Measurements from ENCODE around the gene DBF4B.
"Not testable (repeated sequence)": the region's sequence is repeated elsewhere in the genome, so short reads cannot be mapped to it uniquely, and the experiment has no call there.

Gene DBF4B, protein sequence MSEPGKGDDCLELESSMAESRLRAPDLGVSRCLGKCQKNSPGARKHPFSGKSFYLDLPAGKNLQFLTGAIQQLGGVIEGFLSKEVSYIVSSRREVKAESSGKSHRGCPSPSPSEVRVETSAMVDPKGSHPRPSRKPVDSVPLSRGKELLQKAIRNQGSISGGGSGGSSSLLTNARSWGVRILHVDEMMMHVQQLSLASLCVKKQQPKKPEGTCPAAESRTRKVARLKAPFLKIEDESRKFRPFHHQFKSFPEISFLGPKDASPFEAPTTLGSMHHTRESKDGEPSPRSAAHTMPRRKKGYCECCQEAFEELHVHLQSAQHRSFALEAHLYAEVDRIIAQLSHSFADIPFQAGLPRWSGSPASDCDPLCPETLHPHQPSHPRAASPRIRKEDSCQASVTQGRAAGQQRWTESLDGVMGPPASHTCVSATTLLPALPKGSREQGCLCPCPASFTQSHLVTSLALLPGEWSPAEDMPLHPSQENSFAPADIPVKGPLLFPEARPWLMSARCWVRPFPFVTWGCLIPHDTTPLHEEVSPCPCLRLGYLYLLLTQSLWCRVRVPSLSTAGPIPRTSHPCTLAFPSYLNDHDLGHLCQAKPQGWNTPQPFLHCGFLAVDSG

GRCh38 chr17:44708401-44709263 is at the start of gene DBF4B:
TSS of gene DBF4B (plus strand) at chr17:44708665. CDS start at chr17:44708821, 156 bp downstream.
- peak; percentile 93 for DNase-seq (ENCODE audit: low spot score)

GRCh38 chr17:44661835-44662234 is 46.6 kb upstream of the DBF4B start:
- no peak for DNase-seq (ENCODE audit: low spot score)

GRCh38 chr17:44663095-44663494 is 45.4 kb upstream of the DBF4B start:
- DNase-seq (ENCODE audit: low spot score) = no peak

GRCh38 chr17:44664867-44665266 is 43.6 kb upstream of the DBF4B start:
- no peak for DNase-seq (ENCODE audit: low spot score)

DNA sequence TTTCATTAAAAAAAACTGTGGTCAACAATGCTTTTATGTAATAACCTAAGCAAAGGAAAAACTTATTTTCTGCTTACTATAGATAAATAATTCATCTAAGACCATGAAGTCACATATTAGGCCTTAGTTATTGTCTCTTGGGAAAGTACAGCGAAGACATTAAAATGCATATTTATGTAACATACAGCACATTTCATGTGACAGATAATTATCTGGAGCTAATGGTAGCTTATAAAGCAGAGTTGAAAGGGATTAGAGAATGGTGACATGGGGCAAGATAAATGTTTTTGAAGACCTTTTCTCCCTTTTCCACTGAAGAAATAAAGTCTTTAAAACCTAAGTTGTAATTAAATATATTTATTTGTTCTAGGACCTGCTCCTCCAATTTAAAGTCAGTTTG is 42.5 kb upstream of the DBF4B start:
- DNase-seq (ENCODE audit: low spot score) = no peak

GRCh38 chr17:44672479-44673093 is 35.9 kb upstream of the DBF4B start:
- no peak for DNase-seq (ENCODE audit: low spot score)

GRCh38 chr17:44673893-44674292 is 34.6 kb upstream of the DBF4B start:
- DNase-seq (ENCODE audit: low spot score) = no peak

- peak; percentile 55 for DNase-seq (ENCODE audit: low spot score)
Measured at GRCh38 chr17:44677136-44677535, 31.3 kb upstream of the DBF4B start.

GRCh38 chr17:44683303-44683702 is 25.2 kb upstream of the DBF4B start:
- DNase-seq (ENCODE audit: low spot score) = not testable (repeated sequence)

- no peak for DNase-seq (ENCODE audit: low spot score)
Measured at GRCh38 chr17:44687756-44688155, 20.7 kb upstream of the DBF4B start.

DNA sequence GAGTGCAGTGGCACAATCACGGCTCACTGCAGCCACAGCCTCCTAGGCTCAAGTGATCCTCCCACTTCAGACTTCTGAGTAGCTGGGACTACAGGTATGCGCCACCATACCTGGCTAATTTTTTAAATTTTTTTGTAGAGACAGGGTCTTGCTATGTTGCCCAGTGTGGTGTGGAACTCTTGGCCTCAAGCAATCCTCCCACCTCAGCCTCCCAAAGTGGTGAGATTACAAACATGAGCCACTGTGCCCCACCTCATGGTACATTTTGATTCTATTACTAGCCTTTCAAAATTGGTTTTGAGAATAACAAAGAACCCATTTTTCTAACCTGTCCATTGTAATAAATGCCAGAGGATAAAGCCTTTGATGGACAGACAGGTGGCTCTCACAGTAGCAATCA is 20.3 kb upstream of the DBF4B start:
- DNase-seq (ENCODE audit: low spot score) = no peak

DNA sequence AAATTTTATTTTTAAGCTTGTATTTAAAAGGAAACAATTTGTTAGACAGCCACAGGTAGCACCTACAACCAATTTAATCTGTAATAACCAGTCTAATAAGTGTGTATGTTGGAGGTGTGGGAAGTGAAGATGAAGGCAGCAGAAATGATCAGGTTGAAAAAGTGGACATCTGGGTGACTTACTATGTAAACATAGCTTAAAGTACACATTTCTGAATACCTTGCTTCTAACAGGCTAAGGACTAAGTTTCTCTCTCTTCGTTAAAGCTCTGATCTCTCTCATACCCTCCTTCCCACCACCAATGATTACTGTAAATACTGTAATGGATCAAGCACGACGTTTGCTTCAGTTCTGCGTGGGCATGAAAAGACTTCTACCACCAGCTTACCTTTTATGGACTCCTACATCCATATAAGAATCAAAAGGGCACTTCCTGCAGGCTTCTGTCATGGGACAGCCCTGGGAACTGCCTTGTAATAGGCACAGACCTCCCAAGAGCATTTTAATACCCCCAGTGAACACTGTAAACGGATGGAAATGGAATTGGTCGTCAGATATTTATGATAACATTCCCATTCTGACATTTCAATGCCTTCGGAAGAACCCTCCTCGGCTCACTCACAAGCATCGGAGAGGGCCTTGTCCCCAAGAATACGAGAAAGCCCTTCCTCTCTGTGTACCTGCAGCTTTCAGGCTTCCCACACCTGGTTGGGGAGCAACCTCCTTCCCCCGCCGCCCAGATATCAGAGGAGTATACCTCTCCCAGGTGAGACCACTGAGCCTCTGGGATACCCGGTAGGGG is 19.6 kb upstream of the DBF4B start:
- peak; percentile 32 for DNase-seq (ENCODE audit: low spot score)

- peak; percentile 95 for DNase-seq (ENCODE audit: low spot score)
Measured at GRCh38 chr17:44689477-44690217, 18.8 kb upstream of the DBF4B start, which contains the start of gene CCDC43. TSS of gene CCDC43 (minus strand) at chr17:44689776. CDS start at chr17:44689753, 23 bp downstream.

DNA sequence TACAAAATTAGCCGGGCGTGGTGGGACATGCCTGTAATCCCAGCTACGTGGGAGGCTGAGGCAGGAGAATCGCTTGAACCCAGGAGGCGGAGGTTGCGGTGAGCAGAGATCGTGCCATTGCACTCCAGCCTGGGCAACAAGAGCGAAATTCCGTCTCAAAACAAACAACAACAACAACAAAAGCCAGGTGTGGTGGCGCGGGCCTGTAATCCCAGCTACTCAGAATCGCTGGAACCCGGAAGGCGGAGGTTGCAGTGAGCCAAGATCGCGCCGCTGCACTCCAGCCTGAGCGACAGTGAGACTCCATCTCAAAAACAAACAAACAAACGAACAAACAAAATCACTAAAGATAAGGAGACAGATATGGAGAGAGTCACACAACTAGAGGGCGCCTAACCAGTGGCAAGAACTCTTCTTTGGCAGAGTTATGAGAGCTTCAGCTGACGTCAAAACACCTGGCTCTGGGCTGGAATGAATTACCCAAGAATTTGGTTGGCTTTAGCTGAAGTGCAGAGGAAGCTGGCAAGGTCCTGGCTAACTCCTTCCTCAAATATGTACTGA is 17.6 kb upstream of the DBF4B start:
- not testable (repeated sequence) for DNase-seq (ENCODE audit: low spot score)

DNA sequence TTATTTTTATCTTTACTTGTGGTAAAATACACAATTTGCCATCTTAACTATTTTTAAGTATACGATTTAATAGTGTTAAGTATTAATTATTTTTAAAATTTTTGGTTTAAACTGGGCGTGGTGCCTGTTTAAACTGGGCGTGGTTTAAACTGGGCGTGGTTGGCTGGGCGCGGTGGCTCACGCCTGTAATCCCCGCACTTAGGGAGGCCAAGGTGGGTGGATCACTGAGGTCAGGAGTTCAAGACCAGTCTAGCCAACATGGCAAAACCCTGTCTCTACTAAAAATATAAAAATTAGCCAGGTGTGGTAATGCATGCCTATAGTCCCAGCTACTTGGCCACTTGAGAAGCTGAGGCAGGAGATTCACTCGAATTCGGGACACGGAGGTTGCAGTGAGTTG is 14.9 kb upstream of the DBF4B start:
- no peak for DNase-seq (ENCODE audit: low spot score)

GRCh38 chr17:44700288-44700687 is 8.2 kb upstream of the DBF4B start:
- not testable (repeated sequence) for DNase-seq (ENCODE audit: low spot score)

DNA sequence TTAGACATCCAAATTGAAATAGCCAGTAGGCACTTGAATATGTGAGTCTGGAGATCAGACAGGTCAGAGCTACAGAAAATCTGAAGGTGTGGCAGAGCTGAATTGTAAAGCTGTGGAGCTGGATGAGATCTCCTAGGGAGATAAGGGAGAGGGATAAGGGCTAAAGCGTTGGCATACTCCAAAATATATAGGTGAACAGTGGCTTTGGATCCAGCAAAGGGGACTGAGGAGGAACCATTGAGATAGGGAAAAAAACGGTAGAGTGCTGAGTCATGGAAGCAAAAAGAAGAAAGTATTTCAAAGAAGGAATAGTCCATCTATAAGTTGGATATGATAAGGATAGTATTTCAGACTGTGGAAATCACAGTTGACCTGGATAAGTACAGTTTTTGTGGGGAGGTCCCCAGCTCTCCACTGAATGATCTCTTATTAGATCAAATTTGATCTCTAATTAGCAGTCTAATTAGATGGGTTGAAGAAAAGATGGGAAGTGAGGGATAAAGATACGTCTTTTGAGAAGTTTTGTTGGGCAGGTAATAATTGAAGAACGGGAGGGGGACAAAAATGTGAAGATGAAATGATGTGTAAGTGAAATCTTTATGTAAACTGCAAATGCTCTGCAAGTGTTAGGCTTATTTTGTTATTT is 587 bp upstream of the DBF4B start:
- no peak for DNase-seq (ENCODE audit: low spot score)

GRCh38 chr17:44719444-44719843 is 11.0 kb downstream of the DBF4B start:
- no peak for DNase-seq (ENCODE audit: low spot score)

GRCh38 chr17:44722254-44722653 is 13.8 kb downstream of the DBF4B start:
- no peak for DNase-seq (ENCODE audit: low spot score)

DNA sequence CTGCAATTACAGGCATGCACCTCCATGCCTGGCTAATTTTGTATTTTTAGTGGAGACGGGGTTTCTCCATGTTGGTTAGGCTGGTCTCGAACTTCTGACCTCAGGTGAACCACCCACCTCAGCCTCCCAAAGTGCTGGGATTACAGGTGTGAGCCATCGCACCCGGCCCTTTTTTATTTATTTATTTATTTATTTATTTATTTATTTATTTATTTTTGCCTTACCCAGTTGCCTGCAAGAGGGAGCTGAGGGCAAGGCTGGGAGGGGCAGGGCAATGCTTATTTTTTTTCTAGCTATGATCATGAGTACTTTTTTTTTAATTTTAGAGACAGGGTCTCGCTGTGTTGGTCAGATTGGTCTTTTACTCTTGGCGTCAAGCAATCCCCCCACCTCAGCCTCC is 17.7 kb downstream of the DBF4B start:
- not testable (repeated sequence) for DNase-seq (ENCODE audit: low spot score)

Data from hepatic stellate cell (primary cell).